ENCODE measurements around the gene INPP5D.

DNA sequence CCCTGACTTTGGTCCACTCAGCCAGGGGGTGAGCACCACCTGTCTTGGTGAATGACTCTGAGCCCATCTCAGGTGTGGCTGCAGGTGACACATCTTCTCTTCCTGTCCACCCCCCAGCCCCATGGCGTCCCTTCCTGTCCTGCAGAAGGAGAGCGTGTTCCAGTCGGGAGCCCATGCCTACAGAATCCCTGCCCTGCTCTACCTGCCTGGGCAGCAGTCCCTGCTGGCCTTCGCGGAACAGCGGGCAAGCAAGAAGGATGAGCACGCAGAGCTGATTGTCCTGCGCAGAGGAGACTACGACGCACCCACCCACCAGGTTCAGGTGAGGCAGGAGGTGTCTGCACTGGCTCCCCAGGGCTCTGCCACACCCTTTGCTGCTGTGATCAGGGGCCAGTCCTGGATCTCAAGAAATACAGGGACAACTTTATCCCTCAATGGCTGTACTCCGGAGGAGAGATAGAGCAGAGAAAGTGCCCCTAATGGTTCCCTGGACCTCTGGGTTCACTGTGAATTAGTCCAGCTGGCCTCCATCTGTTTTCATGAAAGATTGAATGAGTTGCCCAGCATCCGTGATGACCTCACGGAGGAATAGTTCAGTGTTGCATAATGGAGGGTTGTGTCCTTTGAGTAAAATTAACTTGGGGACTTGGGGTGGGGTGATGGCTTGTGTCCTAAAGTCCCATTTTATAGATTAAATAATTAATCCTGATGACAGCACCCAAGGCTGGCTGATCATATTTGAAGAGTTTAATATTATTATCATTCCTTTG lies 27.4 kb upstream of the INPP5D start, which contains the start of gene NEU2:
- TF ChIP-seq MAX (CRISPR knock-in tag; IDR thresholded peaks at IDR 0.05) (no peak), SOX15 (CRISPR knock-in tag; IDR thresholded peaks at IDR 0.05) (no peak), ZNF416 (CRISPR knock-in tag; IDR thresholded peaks at IDR 0.05) (no peak), TCF7 (CRISPR knock-in tag; IDR thresholded peaks at IDR 0.05; ENCODE audit: low read depth) (no peak), E2F1 (CRISPR knock-in tag; IDR thresholded peaks at IDR 0.05) (no peak), ESRRA (CRISPR knock-in tag; IDR thresholded peaks at IDR 0.05; ENCODE audit: borderline replicate concordance) (no peak), USF1 (CRISPR knock-in tag; IDR thresholded peaks at IDR 0.05) (no peak), ZNF232 (CRISPR knock-in tag; IDR thresholded peaks at IDR 0.05) (no peak), AFF4 (CRISPR knock-in tag; IDR thresholded peaks at IDR 0.05; ENCODE audit: borderline replicate concordance) (no peak), HMGA2 (CRISPR knock-in tag; IDR thresholded peaks at IDR 0.05) (no peak)
- TF ChIP-seq, protein P1, sequence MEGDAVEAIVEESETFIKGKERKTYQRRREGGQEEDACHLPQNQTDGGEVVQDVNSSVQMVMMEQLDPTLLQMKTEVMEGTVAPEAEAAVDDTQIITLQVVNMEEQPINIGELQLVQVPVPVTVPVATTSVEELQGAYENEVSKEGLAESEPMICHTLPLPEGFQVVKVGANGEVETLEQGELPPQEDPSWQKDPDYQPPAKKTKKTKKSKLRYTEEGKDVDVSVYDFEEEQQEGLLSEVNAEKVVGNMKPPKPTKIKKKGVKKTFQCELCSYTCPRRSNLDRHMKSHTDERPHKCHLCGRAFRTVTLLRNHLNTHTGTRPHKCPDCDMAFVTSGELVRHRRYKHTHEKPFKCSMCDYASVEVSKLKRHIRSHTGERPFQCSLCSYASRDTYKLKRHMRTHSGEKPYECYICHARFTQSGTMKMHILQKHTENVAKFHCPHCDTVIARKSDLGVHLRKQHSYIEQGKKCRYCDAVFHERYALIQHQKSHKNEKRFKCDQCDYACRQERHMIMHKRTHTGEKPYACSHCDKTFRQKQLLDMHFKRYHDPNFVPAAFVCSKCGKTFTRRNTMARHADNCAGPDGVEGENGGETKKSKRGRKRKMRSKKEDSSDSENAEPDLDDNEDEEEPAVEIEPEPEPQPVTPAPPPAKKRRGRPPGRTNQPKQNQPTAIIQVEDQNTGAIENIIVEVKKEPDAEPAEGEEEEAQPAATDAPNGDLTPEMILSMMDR (IDR thresholded peaks at IDR 0.05), result no peak
- TF ChIP-seq, protein P2, sequence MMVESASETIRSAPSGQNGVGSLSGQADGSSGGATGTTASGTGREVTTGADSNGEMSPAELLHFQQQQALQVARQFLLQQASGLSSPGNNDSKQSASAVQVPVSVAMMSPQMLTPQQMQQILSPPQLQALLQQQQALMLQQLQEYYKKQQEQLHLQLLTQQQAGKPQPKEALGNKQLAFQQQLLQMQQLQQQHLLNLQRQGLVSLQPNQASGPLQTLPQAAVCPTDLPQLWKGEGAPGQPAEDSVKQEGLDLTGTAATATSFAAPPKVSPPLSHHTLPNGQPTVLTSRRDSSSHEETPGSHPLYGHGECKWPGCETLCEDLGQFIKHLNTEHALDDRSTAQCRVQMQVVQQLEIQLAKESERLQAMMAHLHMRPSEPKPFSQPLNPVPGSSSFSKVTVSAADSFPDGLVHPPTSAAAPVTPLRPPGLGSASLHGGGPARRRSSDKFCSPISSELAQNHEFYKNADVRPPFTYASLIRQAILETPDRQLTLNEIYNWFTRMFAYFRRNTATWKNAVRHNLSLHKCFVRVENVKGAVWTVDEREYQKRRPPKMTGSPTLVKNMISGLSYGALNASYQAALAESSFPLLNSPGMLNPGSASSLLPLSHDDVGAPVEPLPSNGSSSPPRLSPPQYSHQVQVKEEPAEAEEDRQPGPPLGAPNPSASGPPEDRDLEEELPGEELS (CRISPR knock-in tag; IDR thresholded peaks at IDR 0.05), result no peak
- TF ChIP-seq, protein P3, sequence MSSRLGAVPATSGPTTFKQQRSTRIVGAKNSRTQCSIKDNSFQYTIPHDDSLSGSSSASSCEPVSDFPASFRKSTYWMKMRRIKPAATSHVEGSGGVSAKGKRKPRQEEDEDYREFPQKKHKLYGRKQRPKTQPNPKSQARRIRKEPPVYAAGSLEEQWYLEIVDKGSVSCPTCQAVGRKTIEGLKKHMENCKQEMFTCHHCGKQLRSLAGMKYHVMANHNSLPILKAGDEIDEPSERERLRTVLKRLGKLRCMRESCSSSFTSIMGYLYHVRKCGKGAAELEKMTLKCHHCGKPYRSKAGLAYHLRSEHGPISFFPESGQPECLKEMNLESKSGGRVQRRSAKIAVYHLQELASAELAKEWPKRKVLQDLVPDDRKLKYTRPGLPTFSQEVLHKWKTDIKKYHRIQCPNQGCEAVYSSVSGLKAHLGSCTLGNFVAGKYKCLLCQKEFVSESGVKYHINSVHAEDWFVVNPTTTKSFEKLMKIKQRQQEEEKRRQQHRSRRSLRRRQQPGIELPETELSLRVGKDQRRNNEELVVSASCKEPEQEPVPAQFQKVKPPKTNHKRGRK (CRISPR knock-in tag; IDR thresholded peaks at IDR 0.05; ENCODE audit: borderline replicate concordance), result no peak
- TF ChIP-seq, protein P4, sequence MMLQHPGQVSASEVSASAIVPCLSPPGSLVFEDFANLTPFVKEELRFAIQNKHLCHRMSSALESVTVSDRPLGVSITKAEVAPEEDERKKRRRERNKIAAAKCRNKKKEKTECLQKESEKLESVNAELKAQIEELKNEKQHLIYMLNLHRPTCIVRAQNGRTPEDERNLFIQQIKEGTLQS (CRISPR knock-in tag; conservative IDR thresholded peaks at IDR 0.05), result no peak

All from WTC11 (cell line).